H1 (cell line): ENCODE results near the gene ZFAND3.

Experiments used
- CTCF ChIP-seq, 3 experiments: IDR thresholded peaks; 1 replicate in 2 of 3; 2 replicates in 1 of 3; pipeline versions ENCODE4 v1.5.1 to v1.6.1; 2011; ENCODE audit warnings: low read length in 3 of 3, mild to moderate bottlenecking in 3 of 3, inconsistent platforms in 2 of 3, low read depth in 1 of 3, moderate library complexity in 1 of 3; ENCODE audit not compliant: insufficient read depth in 1 of 3; ENCODE audit errors: control extremely low read depth in 1 of 3
- GABPA ChIP-seq: IDR thresholded peaks from 2 replicates; pipeline ENCODE4 v1.6.1; 2011; ENCODE audit warnings: mild to moderate bottlenecking, low read length, moderate library complexity, borderline replicate concordance; ENCODE audit not compliant: insufficient read depth
- HDAC6 ChIP-seq: IDR thresholded peaks from one replicate; pipeline ENCODE4 v1.7.1; 2012; ENCODE audit warnings: low read depth, mild to moderate bottlenecking, inconsistent platforms, low read length, moderate library complexity
- JUN ChIP-seq: IDR thresholded peaks from 2 replicates; pipeline ENCODE4 v1.6.1; 2011; ENCODE audit warnings: low read depth, mild to moderate bottlenecking, improper control_type of control experiment, low read length
- NRF1 ChIP-seq: IDR thresholded peaks from 2 replicates; pipeline ENCODE4 v1.6.1; 2011; ENCODE audit warnings: mild to moderate bottlenecking, low read depth, low read length, improper control_type of control experiment
- POLR2AphosphoS5 ChIP-seq: IDR thresholded peaks from 2 replicates; pipeline ENCODE4 v1.6.1; 2011; ENCODE audit warnings: low read depth, low read length
- RAD21 ChIP-seq, 2 experiments: IDR thresholded peaks in 1 of 2; conservative IDR thresholded peaks in 1 of 2; 2 replicates each; pipeline ENCODE4 v1.6.1; 2011; ENCODE audit warnings: low read depth in 2 of 2, low read length in 2 of 2, improper control_type of control experiment in 1 of 2, inconsistent platforms in 1 of 2, mild to moderate bottlenecking in 1 of 2, moderate library complexity in 1 of 2
- SP1 ChIP-seq: IDR thresholded peaks from 2 replicates; pipeline ENCODE4 v1.6.1; 2011; ENCODE audit warnings: low read depth, low read length
- YY1 ChIP-seq: IDR thresholded peaks from 2 replicates; pipeline ENCODE4 v1.6.1; 2011; ENCODE audit warnings: low read depth, mild to moderate bottlenecking, low read length

DNA sequence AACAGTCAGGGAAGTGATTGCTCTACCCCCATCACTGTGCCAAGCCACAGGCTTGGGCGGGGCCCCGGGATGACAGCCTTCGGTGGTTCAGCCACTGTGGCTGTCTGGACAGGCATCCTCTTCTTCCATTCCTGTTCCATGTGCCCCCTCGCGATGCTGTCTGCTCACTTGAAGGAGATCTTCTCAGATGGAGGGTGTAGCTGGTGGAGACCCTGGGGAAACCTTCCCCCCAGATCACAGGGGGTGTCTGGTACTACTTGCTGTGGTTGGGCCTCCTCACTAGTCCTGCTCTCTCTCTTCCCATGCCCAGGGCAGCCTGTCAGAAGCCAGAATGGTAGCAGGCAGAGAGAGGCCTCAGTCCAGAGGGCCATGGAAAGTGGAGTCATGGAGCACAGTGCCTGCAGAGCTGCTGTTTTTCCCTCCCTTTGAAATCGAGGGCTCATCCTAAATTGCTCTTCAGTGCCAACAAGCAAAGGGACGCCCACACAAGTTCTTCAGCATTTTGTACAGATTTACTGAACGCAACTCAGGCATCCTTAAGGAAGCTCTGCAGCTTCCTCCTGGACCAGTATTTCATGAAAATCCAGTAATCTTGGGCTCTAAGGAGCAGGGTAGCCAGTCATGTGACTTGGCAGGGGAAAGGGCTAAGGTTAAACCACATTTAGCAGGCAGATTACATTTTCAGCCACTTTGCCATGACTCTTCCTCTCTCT is 326.6 kb downstream of the ZFAND3 start:
- TF ChIP-seq RAD21 (IDR thresholded peaks at IDR 0.05 in 1 of 2, conservative IDR thresholded peaks at IDR 0.05 in 1 of 2; ENCODE audit: low read depth in 2 of 2, low read length in 2 of 2) (no peak), JUN (no peak), HDAC6 (no peak), POLR2AphosphoS5 (no peak), CTCF (IDR thresholded peaks at IDR 0.05; ENCODE audit: control extremely low read depth in 1 of 3, insufficient read depth in 1 of 3, low read depth in 1 of 3, low read length in 3 of 3) (no peak), NRF1 (no peak), GABPA (no peak), SP1 (no peak), YY1 (no peak)
